Parathyroid adenoma (tissue), 2 donors: ENCODE data around the gene SPOUT1.
"Not testable (repeated sequence)": the region's sequence is repeated elsewhere in the genome, so short reads cannot be mapped to it uniquely, and the experiment has no call there.

Experiments
- H2AFZ ChIP-seq: fragments of 300-600 bp; sonication (generic); one replicate; pipeline ENCODE4 v1.7.0; 2017; ENCODE audit warnings: antibody characterized with exemption, mild to moderate bottlenecking
- H3K27ac ChIP-seq: fragments of 300-600 bp; sonication (generic); one replicate; pipeline ENCODE4 v1.7.0; 2017
- H3K27me3 ChIP-seq: fragments of 300-600 bp; sonication (generic); one replicate; pipeline ENCODE4 v1.7.0; 2017; ENCODE audit warnings: low read length; ENCODE audit not compliant: control insufficient read depth, insufficient read depth
- H3K36me3 ChIP-seq: fragments of 300-600 bp; sonication (generic); one replicate; pipeline ENCODE4 v1.7.0; 2017; ENCODE audit warnings: low read length; ENCODE audit not compliant: control insufficient read depth, insufficient read depth
- H3K4me1 ChIP-seq: fragments of 300-600 bp; sonication (generic); one replicate; pipeline ENCODE4 v1.7.0; 2017; ENCODE audit warnings: control low read depth
- H3K4me2 ChIP-seq: fragments of 300-600 bp; sonication (generic); one replicate; pipeline ENCODE4 v1.7.0; 2017; ENCODE audit warnings: low read length
- H3K4me3 ChIP-seq: fragments of 300-600 bp; sonication (generic); one replicate; pipeline ENCODE4 v1.7.0; 2017; ENCODE audit warnings: low read depth, low read length
- H3K79me2 ChIP-seq: fragments of 300-600 bp; sonication (generic); one replicate; pipeline ENCODE4 v1.7.0; 2017; ENCODE audit warnings: control low read depth
- H3K9ac ChIP-seq: fragments of 300-600 bp; sonication (generic); one replicate; pipeline ENCODE4 v1.7.0; 2017; ENCODE audit warnings: mild to moderate bottlenecking
- H3K9me3 ChIP-seq: fragments of 300-600 bp; sonication (generic); one replicate; pipeline ENCODE4 v1.7.0; 2017; ENCODE audit warnings: low read length; ENCODE audit not compliant: control insufficient read depth
- TF ChIP-seq, protein P1 (sequence below): fragments of 300-600 bp; sonication (generic); IDR thresholded peaks from one replicate; pipeline ENCODE4 v1.7.0; 2017; ENCODE audit warnings: antibody characterized with exemption, mild to moderate bottlenecking
- donor health status: primary hyperparathyroidism.

SPOUT1 gene

GRCh38 chr9:128785427-128785826, 44.2 kb downstream of the SPOUT1 start:
- Histone ChIP-seq H3K27me3 (no peaks in the 10 kb centered on the region), H3K4me1 (no peaks in the 10 kb centered on the region), H3K36me3 (no peaks in the 10 kb centered on the region), H3K79me2 (no peaks in the 10 kb centered on the region), H2AFZ (no peak overlapping the region), H3K9me3 (no peaks in the 10 kb centered on the region), H3K27ac (no peak overlapping the region), H3K4me2 (no peak overlapping the region), H3K4me3 (no peak overlapping the region), H3K9ac (no peak overlapping the region)
- TF ChIP-seq, protein P1, sequence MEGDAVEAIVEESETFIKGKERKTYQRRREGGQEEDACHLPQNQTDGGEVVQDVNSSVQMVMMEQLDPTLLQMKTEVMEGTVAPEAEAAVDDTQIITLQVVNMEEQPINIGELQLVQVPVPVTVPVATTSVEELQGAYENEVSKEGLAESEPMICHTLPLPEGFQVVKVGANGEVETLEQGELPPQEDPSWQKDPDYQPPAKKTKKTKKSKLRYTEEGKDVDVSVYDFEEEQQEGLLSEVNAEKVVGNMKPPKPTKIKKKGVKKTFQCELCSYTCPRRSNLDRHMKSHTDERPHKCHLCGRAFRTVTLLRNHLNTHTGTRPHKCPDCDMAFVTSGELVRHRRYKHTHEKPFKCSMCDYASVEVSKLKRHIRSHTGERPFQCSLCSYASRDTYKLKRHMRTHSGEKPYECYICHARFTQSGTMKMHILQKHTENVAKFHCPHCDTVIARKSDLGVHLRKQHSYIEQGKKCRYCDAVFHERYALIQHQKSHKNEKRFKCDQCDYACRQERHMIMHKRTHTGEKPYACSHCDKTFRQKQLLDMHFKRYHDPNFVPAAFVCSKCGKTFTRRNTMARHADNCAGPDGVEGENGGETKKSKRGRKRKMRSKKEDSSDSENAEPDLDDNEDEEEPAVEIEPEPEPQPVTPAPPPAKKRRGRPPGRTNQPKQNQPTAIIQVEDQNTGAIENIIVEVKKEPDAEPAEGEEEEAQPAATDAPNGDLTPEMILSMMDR = no peak

- Histone ChIP-seq H2AFZ (no peak overlapping the region), H3K79me2 (no peaks in the 10 kb centered on the region), H3K27ac (no peak overlapping the region), H3K4me1 (no peaks in the 10 kb centered on the region), H3K4me3 (no peak overlapping the region), H3K9ac (no peak overlapping the region), H3K4me2 (no peak overlapping the region), H3K9me3 (no peaks in the 10 kb centered on the region), H3K27me3 (no peaks in the 10 kb centered on the region), H3K36me3 (no peaks in the 10 kb centered on the region)
- TF ChIP-seq, protein P1 = no peak
Observed at GRCh38 chr9:128782669-128783068, 46.9 kb downstream of the SPOUT1 start.

GRCh38 chr9:128781187-128782070, 48.2 kb downstream of the SPOUT1 start:
- H3K9ac ChIP-seq = no peak overlapping the region
- H3K79me2 ChIP-seq = no peaks in the 10 kb centered on the region
- TF ChIP-seq, protein P1 = no peak
- H3K36me3 ChIP-seq = no peaks in the 10 kb centered on the region
- no peak overlapping the region for H3K4me2 ChIP-seq
- H3K4me3 ChIP-seq = no peak overlapping the region
- no peaks in the 10 kb centered on the region for H3K27me3 ChIP-seq
- H3K9me3 ChIP-seq = no peaks in the 10 kb centered on the region
- no peaks in the 10 kb centered on the region for H3K4me1 ChIP-seq
- H3K27ac ChIP-seq = no peak overlapping the region
- no peak overlapping the region for H2AFZ ChIP-seq

DNA sequence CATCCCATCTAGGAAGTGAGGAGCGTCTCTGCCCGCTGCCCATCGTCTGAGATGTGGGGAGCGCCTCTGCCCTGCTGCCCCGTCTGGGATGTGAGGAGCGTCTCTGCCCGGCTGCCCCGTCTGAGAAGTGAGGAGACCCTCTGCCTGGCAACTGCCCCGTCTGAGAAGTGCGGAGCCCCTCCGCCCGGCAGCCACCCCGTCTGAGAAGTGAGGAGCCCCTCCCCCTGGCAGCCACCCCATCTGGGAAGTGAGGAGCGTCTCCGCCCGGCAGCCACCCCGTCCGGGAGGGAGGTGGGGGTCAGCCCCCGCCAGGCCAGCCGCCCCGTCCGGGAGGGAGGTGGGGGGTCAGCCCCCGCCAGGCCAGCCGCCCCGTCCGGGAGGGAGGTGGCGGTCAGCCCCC, 49.5 kb downstream of the SPOUT1 start:
- H3K4me2 ChIP-seq, H2AFZ ChIP-seq, H3K27ac ChIP-seq, H3K79me2 ChIP-seq, H3K9ac ChIP-seq, H3K9me3 ChIP-seq, H3K27me3 ChIP-seq, H3K4me1 ChIP-seq, H3K4me3 ChIP-seq, H3K36me3 ChIP-seq: not testable (repeated sequence)

DNA sequence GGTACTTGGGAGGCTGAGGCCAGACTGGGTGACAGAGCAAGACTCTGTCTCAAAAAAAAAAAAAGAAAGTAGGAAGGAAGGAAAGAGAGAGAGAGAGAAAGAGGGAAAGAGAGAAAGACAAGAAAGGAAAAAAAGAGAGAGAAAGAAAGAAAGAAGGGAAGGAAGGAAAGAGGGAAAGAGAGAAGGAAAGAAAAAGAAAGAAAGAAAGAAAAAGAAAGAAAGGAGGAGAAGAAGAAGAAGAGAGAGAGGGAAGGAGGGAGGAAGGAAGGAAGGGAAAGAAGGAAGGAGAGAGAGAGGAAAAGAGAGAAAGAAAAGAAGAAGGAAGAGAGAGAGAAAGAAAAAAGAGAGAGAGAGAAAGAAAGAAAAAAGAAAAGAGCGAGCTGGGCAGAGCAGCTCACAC, 54.8 kb downstream of the SPOUT1 start:
- Histone ChIP-seq H3K27me3 (no peaks in the 10 kb centered on the region), H3K27ac (no peak overlapping the region), H3K4me2 (no peak overlapping the region), H3K9ac (no peak overlapping the region), H2AFZ (no peak overlapping the region), H3K4me3 (no peak overlapping the region), H3K4me1 (no peaks in the 10 kb centered on the region), H3K79me2 (peaks cover 16% of the 10 kb centered on the region), H3K9me3 (no peaks in the 10 kb centered on the region), H3K36me3 (no peaks in the 10 kb centered on the region)
- TF ChIP-seq, protein P1 = no peak
